Activated gamma-delta T cell treated with Interleukin-2 at 50 U/mL for 16 hours (primary cell): ENCODE measurements around the gene HNRNPA3.
"Not testable (repeated sequence)": the region's sequence is repeated elsewhere in the genome, so short reads cannot be mapped to it uniquely, and the experiment has no call there.

Experiments
- DNase-seq: peaks from one replicate; pipeline ENCODE4 v3.0.0-alpha.2; 2020

The HNRNPA3 gene

DNA sequence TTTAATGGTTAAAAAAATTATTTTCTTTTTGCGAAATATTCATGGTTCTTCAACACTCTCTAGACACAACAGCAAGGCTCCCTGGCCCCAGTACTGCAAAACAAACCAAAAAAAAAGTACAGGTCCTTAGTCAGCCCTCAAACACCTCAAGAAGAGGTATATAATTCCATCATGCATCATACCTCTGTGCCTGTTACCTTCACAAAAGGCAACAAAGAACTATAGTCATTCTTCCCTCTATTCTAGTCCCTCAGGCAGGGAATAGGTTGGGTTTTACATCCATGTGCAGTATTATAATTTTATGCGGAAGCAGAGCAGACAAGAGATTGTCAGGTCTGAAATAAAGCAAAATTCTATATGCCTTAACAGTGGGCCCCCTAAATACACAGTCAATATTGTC lies 43.4 kb downstream of the HNRNPA3 start:
- no peak for DNase-seq

- no peak for DNase-seq
These were observed 44.1 kb downstream of the HNRNPA3 start for GRCh38 chr2:177256695-177257094.

DNA sequence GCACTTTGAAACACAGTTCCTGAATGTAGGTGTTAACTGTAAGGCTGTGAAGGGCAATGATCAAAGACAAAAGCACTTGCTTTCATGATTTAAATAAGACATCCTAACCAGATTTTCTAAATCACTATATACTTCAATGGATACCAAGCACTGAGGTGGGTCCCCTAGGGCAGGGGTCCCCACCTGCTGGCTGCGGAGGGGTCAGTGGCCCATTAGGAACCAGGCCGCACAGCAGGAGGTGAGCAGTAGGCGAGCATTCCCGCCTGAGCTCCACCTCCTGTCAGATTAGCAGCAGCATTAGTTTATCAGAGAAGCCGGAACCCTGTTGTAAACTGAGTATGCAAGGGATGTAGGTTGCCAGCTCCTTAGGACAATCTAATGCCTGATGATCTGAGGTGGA lies 44.9 kb downstream of the HNRNPA3 start:
- no peak for DNase-seq

DNA sequence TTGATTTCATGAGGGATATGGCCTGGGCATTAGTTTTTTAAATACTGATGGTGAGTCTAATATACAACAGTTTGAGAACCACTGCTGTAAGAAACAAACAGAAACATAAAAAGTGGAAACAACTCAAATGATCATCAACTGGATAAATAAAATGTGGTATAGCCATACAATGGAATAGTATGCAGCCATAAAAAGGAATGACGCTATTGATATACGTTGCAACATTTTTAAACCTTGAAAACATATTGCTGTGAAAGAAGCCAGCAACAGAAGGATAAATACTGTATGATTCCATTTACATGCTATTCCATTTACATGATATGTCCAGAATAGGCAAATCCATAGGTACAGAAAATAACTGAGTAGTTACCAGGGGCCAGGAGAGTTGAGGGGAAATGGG lies 45.5 kb downstream of the HNRNPA3 start:
- no peak for DNase-seq

- no peak for DNase-seq
These were observed 47.8 kb downstream of the HNRNPA3 start for GRCh38 chr2:177260379-177260778.

DNA sequence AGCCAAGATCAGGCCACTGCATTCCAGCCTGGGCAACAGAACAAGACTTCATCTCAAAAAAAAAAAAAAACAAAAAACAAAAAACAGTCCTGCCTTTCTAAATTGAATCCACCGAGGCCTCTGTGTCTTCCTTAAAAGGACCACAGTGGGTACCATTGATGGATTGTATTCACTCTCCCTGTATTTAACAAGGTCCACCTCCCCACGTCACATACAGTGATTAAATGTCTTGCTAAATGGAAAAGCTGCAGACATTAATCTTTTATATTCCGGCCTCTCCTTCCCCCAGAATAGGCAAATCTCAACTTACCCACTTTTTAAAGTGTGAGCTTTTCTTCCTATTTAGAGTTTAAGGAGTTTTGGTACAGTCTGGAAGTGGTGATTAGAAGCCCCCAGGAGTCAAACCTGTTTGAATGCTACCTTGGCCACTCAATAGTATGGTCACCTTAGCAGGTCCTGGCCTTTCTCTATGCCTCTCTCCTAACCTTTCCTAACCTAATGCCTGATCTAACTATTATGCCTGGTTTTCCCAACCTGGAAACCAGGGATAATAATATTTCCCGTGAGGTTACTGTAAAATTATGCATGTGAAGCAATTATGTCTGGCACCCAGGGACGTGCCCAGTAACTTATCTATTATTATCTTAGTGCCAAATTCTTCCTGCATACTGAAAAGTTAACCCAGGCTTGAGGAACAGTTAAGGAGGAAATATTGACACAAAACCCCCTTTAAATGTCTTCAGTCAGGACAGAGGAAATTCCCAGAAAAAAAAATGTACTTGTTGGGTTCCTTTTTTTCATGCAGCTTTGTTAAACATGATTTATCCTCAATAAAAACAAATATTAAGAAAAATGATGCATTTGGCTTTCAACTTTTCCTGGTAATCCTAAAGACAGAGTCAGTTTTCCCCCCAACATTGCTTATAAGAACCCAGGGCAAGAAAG lies 48.8 kb downstream of the HNRNPA3 start:
- no peak for DNase-seq

GRCh38 chr2:177262092-177262491 lies 49.5 kb downstream of the HNRNPA3 start:
- DNase-seq = no peak

DNA sequence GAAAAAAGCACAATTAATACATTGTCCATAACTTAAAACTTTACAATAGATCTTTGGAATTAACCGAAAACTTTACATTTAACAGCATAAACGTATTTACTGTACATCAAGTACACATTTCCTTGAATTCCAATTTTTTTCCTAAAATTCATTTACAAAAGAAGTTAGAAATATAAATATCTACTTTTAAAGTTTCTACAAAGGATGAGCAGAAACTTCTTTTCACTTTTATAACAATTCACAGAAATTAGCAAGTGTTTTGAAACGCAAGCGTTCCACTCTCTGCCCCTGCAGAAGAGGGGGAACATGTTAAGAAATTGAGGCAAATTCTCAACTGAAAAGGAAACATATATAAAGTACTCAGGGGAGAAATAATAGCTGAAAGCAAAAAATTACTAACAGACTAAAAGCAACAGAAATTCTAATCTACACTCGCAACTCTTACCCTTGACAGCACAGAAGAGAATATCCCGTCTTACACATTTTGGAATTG lies 50.4 kb downstream of the HNRNPA3 start:
- DNase-seq = no peak

- DNase-seq = peak; percentile 96
These were observed 51.0 kb downstream of the HNRNPA3 start for GRCh38 chr2:177263451-177264208.

DNA sequence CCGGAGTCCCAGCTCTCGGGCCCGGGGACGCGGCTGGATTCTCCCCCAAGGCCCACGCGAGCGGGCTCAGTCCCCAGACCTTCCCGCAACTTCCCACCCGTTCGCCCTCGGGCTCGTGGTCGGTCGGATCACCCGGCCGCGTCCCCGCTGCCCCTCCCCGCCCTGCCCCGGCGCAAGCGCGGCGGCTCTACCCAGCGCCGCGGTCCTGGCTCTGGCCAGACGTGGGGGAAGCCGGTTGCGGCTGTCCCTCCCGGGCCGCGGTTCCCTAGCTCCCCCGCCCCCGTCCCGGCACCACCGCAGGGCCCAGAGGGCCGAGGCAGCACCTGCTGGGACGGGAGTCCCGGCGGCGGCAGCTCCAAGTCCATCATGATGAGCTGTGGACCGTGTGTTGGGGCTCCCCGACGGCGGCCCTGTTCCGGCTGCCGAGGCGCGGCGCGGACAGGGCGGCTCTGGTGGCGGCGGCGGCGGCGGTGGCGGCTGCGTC lies 51.7 kb downstream of the HNRNPA3 start:
- peak; percentile 17 for DNase-seq

GRCh38 chr2:177264693-177265587 lies 52.3 kb downstream of the HNRNPA3 start, which contains the start of gene NFE2L2:
Gene NFE2L2 (minus strand): TSS chr2:177264727. CDS start chr2:177264576, 151 bp downstream.
- DNase-seq = peak; percentile 92

DNA sequence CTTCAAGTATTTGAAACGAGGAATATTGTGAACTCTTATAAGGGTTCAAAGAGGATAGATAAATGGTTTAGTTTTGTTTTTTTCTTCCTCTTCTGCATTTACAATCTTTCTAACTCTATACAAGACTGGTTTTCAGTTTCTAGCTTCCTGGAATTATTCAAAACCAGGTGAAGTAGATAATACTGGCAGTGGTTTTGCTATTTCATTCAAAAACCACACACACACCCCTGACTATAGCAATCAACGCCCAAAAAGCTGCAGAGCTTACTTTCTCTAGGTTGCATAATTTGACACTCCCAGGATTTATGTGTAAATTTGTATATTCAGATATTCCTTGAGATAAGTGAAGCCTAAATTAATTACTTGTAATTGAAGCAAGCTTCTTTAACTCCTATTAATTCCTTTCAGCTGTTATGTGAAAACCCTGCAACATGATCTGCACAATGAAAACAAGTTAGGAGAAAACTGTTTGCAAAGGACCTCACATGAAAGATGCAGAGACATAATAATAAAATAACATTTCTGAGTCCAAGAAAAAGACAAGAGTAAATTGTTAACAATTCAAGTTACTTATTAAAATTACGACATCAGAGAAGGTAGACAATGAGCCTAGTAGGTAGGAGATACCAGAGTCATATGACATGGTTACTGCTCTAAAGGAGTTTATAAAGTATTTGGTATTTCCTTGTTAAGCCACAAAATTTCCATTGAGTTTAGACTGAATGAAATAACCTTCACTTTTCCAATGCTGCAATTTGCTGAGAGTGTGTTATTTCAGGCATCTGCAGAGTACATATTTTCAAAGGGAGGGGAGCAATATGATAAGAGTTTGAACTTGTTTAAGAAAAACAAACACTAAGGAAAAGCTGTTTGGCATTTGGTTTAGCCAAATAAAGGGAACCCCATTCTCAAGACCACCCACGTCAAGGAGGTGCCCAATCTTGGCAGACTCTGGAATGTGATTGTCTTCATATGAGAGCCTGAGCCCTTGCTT lies 53.5 kb downstream of the HNRNPA3 start:
- DNase-seq = no peak

- not testable (repeated sequence) for DNase-seq
These were observed 54.4 kb downstream of the HNRNPA3 start for GRCh38 chr2:177266955-177267354.

DNA sequence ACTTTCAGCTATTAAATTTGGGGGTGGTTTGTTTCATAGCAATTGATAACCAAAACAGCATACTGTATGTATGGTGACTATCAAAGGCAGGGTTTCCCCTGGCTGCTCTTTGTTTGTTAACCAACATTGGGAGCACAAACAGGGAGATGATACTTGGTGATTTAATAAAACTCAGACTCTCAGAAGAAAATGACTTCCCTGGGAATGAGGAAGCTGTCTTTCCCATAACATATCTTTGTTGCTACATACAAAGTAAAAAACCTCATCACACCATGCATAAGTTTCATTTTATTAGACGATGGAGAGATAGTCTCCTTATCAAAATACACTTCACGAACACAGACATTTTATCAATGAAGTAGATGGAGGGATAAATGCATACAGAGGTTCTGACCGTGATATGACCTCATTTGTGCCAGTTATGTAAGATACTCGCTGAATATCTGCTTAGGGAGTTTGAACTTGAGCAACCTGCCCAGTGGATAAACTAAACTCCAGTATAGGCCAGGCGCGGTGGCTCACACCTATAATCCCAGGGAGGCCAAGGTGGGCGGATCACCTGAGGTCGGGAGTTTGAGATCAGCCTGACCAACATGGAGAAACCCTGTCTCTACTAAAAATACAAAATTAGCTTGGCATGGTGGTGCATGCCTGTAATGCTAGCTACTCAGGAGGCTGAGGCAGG lies 55.7 kb downstream of the HNRNPA3 start:
- DNase-seq = no peak

- no peak for DNase-seq
These were observed 56.3 kb downstream of the HNRNPA3 start for GRCh38 chr2:177268901-177269300.

- DNase-seq = no peak
These were observed 57.9 kb downstream of the HNRNPA3 start for GRCh38 chr2:177270531-177270930.

- no peak for DNase-seq
These were observed 59.5 kb downstream of the HNRNPA3 start for GRCh38 chr2:177271981-177272666.

GRCh38 chr2:177272765-177273164 lies 60.2 kb downstream of the HNRNPA3 start:
- no peak for DNase-seq

DNA sequence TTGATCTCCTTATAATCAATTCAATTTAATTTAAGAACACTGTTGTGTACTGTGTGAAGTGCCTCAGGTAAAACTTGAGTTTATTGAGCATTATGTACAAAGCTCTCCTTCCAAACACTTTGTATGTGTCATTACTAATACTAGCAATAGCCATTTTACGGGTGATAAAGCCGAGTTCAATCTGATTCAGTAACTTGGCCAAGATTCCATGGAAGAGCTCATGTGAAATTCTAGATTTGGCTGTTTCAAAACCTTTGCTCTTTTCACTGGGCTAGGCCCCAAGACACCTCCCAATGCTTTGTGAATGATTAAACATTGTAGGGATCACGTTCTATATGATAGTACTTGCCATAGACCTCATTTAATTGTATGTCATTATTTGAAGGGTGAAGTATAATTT lies 60.8 kb downstream of the HNRNPA3 start:
- DNase-seq = no peak
